ENCODE measurements around the gene RARG. TPM values are rescaled to one million over a fixed set of nuclear protein-coding genes. Genes with fewer than 3 reads are reported as not detected.
A peak's percentile ranks its signal among the peaks of the same experiment; 100 is the strongest.
"Not testable (repeated sequence)": the region's sequence is repeated elsewhere in the genome, so short reads cannot be mapped to it uniquely, and the experiment has no call there.

The RARG gene
- polyA plus RNA-seq, 3 donors from 2014 or later, result 2.9 to 10.1 (median 4.7) TPM

- H3K9me3 Mint-ChIP-seq, result no peaks in the 10 kb centered on the region
- H3K4me1 Mint-ChIP-seq, result peaks cover 78 to 81% of the 10 kb centered on the region in 2 donors
- peaks cover 3 to 8% (median 8%) of the 10 kb centered on the region in 3 donors for H3K36me3 Mint-ChIP-seq
- peak overlapping the region; percentile 80 to 90 (median 85) for H3K4me3 Mint-ChIP-seq
- peaks cover 0 to 2% (median 0%) of the 10 kb centered on the region in 3 donors for H3K27me3 Mint-ChIP-seq (ENCODE audit: low read depth in 3 of 3)
- peak overlapping the region; percentile 74 to 93 (median 90) for H3K27ac Mint-ChIP-seq
- DNase-seq, result peak; percentile 62 to 69 (median 64)
Measured at GRCh38 chr12:53205747-53206419, 26.1 kb downstream of the RARG start.

DNA sequence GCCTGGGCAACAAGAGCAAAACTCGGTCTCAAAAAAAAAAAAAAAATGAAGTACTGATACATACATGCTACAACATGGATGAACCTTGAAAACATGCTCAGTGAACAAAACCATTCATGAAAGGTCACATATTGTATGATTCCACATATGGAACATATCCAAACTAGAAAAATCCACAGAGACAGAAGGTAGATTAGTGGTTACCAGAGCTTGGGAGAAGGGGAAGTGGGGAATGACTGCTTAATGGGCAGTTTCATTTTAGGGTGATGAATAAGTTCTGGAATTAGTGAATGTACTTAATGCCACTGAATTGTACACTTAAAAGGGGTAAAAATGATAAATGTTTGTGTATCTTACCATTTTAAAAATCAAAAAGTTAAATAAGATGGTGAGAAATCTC is 27.7 kb downstream of the RARG start:
- DNase-seq, result no peak

GRCh38 chr12:53202316-53202715 is 29.7 kb downstream of the RARG start:
- Mint-ChIP-seq H3K4me1 (peaks cover 80 to 85% of the 10 kb centered on the region in 2 donors), H3K36me3 (peaks cover 12 to 33% (median 17%) of the 10 kb centered on the region in 3 donors)
- H3K27me3 Mint-ChIP-seq (ENCODE audit: low read depth in 3 of 3); H3K9me3 Mint-ChIP-seq; DNase-seq; H3K4me3 Mint-ChIP-seq; H3K27ac Mint-ChIP-seq: not testable (repeated sequence)

More for the DNA sequence above, 27.7 kb downstream of the RARG start:
- peak overlapping the region in 3 of 5 donors; percentile 30 to 90 (median 60) for H3K4me3 Mint-ChIP-seq
- H3K9me3 Mint-ChIP-seq, result no peaks in the 10 kb centered on the region
- H3K4me1 Mint-ChIP-seq, result peaks cover 83 to 89% of the 10 kb centered on the region in 2 donors
- peaks cover 10 to 20% (median 17%) of the 10 kb centered on the region in 3 donors for H3K36me3 Mint-ChIP-seq
- no peak overlapping the region for H3K27ac Mint-ChIP-seq
- H3K27me3 Mint-ChIP-seq (ENCODE audit: low read depth in 3 of 3), result no peaks in the 10 kb centered on the region

DNA sequence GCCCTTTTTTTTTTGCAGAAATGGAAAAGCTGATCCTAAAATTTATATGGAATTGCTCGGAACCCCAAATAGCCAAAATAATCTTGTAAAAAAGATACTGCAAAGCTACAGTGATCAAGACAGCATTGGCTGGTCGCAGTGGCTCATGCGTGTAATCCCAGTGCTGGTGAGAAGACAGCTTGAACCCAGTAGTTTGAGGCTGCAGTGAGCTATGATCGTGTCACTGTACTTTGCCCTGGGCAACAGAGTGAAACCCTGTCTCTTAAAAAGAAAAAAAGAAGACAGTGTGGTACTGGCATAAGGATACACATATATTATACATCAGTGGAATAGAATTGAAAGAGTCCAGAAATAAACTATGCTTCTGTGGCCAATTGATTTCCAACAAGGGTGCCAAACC is 30.4 kb downstream of the RARG start:
- Mint-ChIP-seq H3K4me1 (peaks cover 80 to 84% of the 10 kb centered on the region in 2 donors), H3K27ac (no peak overlapping the region), H3K27me3 (ENCODE audit: low read depth in 3 of 3) (peaks cover 0 to 3% (median 0%) of the 10 kb centered on the region in 3 donors), H3K9me3 (no peaks in the 10 kb centered on the region), H3K4me3 (no peak overlapping the region), H3K36me3 (peaks cover 18 to 39% (median 24%) of the 10 kb centered on the region in 3 donors)
- no peak for DNase-seq

GRCh38 chr12:53201177-53201541 is 30.9 kb downstream of the RARG start:
- no peaks in the 10 kb centered on the region for H3K9me3 Mint-ChIP-seq

GRCh38 chr12:53200458-53201176 is 31.4 kb downstream of the RARG start:
- peaks cover 20 to 50% (median 32%) of the 10 kb centered on the region in 3 donors for H3K36me3 Mint-ChIP-seq
- peaks cover 72 to 80% of the 10 kb centered on the region in 2 donors for H3K4me1 Mint-ChIP-seq
- DNase-seq, result peak in 1 of 3 donors; percentile 29
- no peaks in the 10 kb centered on the region for H3K9me3 Mint-ChIP-seq
- H3K27me3 Mint-ChIP-seq (ENCODE audit: low read depth in 3 of 3), result peaks cover 0 to 3% (median 0%) of the 10 kb centered on the region in 3 donors
- H3K27ac Mint-ChIP-seq, result peak overlapping the region; percentile 23 to 87 (median 60)
- H3K4me3 Mint-ChIP-seq, result peak overlapping the region; percentile 64 to 84 (median 80)

More at GRCh38 chr12:53201177-53201541, 30.9 kb downstream of the RARG start:
- Mint-ChIP-seq H3K4me3 (peak overlapping the region; percentile 64 to 84 (median 80)), H3K4me1 (peaks cover 77 to 84% of the 10 kb centered on the region in 2 donors), H3K36me3 (peaks cover 18 to 44% (median 27%) of the 10 kb centered on the region in 3 donors), H3K27ac (peak overlapping the region; percentile 23 to 87 (median 60)), H3K27me3 (ENCODE audit: low read depth in 3 of 3) (peaks cover 0 to 3% (median 0%) of the 10 kb centered on the region in 3 donors)
- no peak for DNase-seq

DNA sequence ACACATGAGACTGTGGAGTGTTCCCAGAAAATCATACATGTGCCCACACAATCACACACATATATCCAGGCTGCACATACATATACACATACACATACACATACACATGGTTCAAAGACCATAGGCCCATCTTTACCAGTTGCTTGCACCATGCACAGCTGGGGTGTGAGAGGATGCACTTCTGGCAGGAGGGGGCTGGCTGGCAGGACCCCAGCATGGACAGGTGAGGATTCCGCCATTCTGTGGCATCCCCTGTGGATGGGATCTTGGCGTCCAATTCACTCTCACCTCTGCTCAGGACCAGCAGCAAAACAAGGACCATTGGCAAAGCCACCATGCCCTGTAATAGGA is 31.9 kb downstream of the RARG start:
- peak overlapping the region in 4 of 6 donors; percentile 23 to 87 (median 37) for H3K27ac Mint-ChIP-seq
- H3K36me3 Mint-ChIP-seq, result peaks cover 23 to 55% (median 33%) of the 10 kb centered on the region in 3 donors
- H3K9me3 Mint-ChIP-seq, result no peaks in the 10 kb centered on the region
- DNase-seq, result no peak
- H3K27me3 Mint-ChIP-seq (ENCODE audit: low read depth in 3 of 3), result peaks cover 0 to 3% (median 0%) of the 10 kb centered on the region in 3 donors
- peak overlapping the region; percentile 64 to 84 (median 80) for H3K4me3 Mint-ChIP-seq
- peaks cover 66 to 75% of the 10 kb centered on the region in 2 donors for H3K4me1 Mint-ChIP-seq

- H3K36me3 Mint-ChIP-seq, result peaks cover 23 to 59% (median 33%) of the 10 kb centered on the region in 3 donors
- peaks cover 65 to 74% of the 10 kb centered on the region in 2 donors for H3K4me1 Mint-ChIP-seq
- H3K27me3 Mint-ChIP-seq (ENCODE audit: low read depth in 3 of 3), result peaks cover 0 to 3% (median 0%) of the 10 kb centered on the region in 3 donors
- DNase-seq, result no peak
- H3K9me3 Mint-ChIP-seq, result no peaks in the 10 kb centered on the region
- peak overlapping the region; percentile 64 to 84 (median 80) for H3K4me3 Mint-ChIP-seq
- peak overlapping the region in 2 of 6 donors; percentile 41 to 51 for H3K27ac Mint-ChIP-seq
Measured at GRCh38 chr12:53199700-53200099, 32.3 kb downstream of the RARG start.

DNA sequence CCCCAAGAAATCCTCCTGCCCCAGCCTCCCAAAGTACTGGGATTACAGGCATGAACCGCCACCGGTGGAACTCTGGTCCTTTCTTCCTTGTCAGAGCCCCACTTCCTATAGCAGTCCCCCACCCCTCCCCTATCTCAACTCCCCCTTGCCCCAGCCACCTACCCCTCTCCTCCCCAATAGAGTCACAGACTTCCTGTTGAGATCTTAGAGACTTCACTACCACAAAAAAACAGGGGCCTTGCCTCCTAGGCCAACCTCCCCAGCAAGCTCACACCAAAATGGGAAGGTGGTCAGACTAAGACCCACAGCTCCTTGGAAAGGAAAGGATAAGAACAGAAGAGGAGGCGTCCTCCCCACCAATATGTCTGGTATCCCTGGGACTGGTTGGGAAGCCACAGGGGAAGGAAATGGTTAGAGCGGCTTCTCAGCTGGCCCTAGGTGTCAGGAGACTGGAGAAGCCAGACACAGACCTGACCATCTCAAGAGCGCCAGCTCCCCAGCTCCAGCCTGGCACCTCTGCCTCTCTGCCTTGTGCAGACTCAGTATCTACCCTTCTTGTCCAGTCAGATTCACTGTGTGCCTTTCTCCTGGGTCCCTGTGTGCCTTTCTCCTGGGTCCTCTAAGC is 33.4 kb downstream of the RARG start:
- peak; percentile 60 to 74 (median 72) for DNase-seq
- Mint-ChIP-seq H3K27ac (peak overlapping the region; percentile 29 to 83 (median 64)), H3K4me3 (peak overlapping the region; percentile 59 to 86 (median 74)), H3K27me3 (ENCODE audit: low read depth in 3 of 3) (peaks cover 0 to 3% (median 1%) of the 10 kb centered on the region in 3 donors), H3K36me3 (peaks cover 23 to 69% (median 36%) of the 10 kb centered on the region in 3 donors), H3K4me1 (peaks cover 56 to 63% of the 10 kb centered on the region in 2 donors), H3K9me3 (no peaks in the 10 kb centered on the region)

DNA sequence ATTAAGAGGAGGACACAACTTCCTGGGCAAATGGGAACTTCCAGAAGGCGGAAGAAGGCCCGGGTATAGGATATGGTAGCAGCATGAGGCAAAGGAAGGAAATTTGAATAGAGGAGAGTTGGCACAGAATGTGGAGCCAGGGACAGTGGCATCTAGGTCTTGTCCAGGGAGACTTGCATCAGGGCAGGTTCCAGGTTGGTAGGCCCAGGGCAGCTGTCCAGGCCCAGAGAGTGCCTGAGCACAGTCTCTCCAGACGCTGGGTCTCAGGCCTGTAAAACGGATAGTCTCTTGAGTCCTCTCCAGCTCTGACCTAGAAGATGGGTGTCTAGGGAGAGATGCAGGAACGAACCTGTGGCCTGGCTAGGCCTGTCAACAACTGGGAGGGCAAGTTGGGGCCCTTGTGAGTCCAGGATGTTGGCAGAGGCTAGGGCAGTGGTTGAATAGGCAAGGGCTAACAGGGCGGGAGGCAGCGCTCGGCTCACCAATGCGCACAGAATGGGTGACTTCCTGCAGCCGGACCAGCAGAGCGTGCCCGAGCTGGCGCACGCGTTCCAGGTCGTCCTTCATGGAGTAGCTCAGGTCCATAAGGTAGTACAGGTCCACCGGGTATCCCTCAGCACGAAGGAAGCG is 34.9 kb downstream of the RARG start:
- Mint-ChIP-seq H3K4me1 (peaks cover 52 to 54% of the 10 kb centered on the region in 2 donors), H3K27ac (no peak overlapping the region)

DNA sequence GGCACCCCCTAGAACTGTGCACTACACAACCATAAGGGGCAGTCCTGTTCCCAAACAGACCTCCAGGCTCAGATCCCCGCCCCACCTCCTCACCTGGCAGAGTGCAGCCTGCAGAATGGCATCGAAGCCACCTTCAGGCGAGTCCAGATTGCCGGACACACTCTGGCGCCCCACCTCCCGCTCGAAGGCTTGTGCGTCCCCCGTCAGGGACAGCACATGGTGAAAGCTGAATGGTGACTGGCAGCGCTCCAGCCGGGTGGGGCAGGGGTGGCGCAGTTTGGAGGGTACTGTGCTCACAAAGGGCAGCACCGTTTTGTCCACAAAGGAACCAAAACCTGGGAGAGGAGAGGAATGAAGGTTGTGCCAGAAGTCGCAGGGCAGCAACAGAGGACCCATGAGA is 35.5 kb downstream of the RARG start:
- Mint-ChIP-seq H3K27me3 (ENCODE audit: low read depth in 3 of 3) (peaks cover 0 to 3% (median 3%) of the 10 kb centered on the region in 3 donors), H3K36me3 (peaks cover 23 to 83% (median 35%) of the 10 kb centered on the region in 3 donors), H3K9me3 (no peaks in the 10 kb centered on the region), H3K4me1 (peaks cover 50% of the 10 kb centered on the region in 2 donors), H3K4me3 (peak overlapping the region in 1 of 5 donors; percentile 40), H3K27ac (no peak overlapping the region)
- no peak for DNase-seq

More for the DNA sequence above, 34.9 kb downstream of the RARG start:
- Mint-ChIP-seq H3K36me3 (peaks cover 23 to 77% (median 34%) of the 10 kb centered on the region in 3 donors), H3K9me3 (no peaks in the 10 kb centered on the region), H3K27me3 (ENCODE audit: low read depth in 3 of 3) (peaks cover 0 to 3% (median 3%) of the 10 kb centered on the region in 3 donors), H3K4me3 (peak overlapping the region in 2 of 5 donors; percentile 35 to 40)
- DNase-seq, result no peak

DNA sequence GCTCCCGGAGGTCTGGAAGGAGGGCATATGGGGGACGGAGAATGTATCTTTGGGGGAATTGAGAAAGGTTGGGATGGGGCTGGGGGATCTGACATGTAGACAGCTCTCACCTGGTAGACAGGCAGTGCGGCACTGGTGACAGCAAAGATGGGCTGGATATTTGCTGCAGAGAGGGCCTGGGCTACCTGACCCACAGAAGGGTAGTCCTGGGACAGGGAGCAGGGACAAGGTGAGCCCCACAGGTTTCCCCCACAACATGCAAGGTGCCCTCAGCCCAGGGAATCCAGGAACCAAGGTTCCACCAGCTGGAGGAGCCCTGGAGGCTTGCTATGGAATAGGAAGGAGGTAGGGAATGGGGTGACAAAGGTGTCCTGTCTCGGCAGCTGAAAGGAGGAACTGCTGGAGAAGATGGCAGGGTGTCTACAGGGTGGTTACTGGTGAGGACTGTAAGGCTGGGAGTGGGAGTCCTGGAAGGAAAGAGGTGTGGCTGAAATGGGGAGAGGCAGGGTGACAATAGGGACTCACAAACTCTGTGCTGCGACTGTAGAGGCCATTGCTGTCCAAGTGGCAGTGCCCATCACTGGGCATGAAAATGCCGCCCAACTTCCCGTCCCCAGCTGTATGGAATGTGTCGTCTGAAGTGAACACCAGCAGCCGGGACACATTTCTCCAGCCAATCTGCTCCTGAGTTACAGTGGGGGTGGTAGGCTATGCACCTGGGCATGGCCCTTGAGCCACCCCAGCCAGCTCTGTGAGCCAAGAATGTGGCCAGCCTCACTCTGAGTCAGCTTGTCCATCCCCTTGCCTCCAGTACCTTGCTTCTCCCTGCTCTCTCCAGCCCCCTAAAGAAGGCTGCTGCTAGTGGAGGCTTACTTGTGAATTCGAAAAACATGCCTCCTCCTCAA is 36.2 kb downstream of the RARG start:
- Mint-ChIP-seq H3K36me3 (peaks cover 23 to 85% (median 30%) of the 10 kb centered on the region in 3 donors), H3K4me3 (peak overlapping the region in 1 of 5 donors; percentile 10), H3K4me1 (peaks cover 45 to 46% of the 10 kb centered on the region in 2 donors), H3K9me3 (no peaks in the 10 kb centered on the region), H3K27me3 (ENCODE audit: low read depth in 3 of 3) (peaks cover 0 to 3% (median 3%) of the 10 kb centered on the region in 3 donors), H3K27ac (peak overlapping the region in 1 of 6 donors; percentile 50)
- DNase-seq, result no peak
